Measurements from ENCODE around the gene NUDT9.
A peak's percentile ranks its signal among the peaks of the same experiment; 100 is the strongest.
"Not testable (repeated sequence)": the region's sequence is repeated elsewhere in the genome, so short reads cannot be mapped to it uniquely, and the experiment has no call there.

Gene NUDT9

DNA sequence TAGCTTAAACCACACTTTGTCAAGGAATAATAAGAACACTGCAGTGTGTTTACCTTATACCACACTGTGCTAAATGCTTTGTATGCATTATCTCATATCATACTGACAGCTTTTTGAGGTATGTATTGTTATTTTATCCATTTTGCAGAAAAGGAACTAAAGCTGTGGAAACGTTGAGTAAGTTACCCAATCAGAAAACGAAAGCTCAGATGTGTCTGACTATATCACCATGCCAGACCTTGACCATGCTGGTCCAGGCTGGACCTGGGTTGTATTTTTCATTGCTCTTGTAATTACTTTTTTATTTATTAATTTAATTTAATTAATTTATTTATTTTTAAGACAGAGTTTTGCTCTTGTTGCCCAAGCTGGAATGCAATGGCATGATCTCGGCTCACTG, 33.5 kb upstream of the NUDT9 start:
- DNase-seq (ENCODE audit: low spot score), result no peak
- Histone ChIP-seq H3K4me3 (peak overlapping the region; percentile 77), H3K27ac (no peak overlapping the region)
- TF ChIP-seq, protein P1, sequence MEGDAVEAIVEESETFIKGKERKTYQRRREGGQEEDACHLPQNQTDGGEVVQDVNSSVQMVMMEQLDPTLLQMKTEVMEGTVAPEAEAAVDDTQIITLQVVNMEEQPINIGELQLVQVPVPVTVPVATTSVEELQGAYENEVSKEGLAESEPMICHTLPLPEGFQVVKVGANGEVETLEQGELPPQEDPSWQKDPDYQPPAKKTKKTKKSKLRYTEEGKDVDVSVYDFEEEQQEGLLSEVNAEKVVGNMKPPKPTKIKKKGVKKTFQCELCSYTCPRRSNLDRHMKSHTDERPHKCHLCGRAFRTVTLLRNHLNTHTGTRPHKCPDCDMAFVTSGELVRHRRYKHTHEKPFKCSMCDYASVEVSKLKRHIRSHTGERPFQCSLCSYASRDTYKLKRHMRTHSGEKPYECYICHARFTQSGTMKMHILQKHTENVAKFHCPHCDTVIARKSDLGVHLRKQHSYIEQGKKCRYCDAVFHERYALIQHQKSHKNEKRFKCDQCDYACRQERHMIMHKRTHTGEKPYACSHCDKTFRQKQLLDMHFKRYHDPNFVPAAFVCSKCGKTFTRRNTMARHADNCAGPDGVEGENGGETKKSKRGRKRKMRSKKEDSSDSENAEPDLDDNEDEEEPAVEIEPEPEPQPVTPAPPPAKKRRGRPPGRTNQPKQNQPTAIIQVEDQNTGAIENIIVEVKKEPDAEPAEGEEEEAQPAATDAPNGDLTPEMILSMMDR (IDR thresholded peaks at IDR 0.05), result no peak

DNA sequence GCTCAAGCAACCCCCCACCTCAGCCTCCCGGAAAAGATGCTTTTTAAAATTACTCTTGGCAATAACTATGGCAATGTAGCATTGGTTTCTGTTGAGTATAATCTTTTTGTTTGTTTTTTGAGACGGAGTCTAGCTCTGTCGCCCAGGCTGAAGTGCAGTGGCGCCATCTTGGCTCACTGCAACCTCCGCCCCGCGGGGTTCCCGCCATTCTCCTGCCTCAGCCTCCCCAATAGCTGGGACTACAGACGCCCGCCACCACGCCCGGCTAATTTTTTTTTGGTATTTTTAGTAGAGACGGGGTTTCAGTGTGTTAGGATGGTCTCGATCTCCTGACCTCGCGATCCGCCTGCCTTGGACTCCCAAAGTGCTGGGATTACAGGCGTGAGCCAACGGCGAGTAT, 32.3 kb upstream of the NUDT9 start:
- not testable (repeated sequence) for DNase-seq (ENCODE audit: low spot score)
- Histone ChIP-seq H3K4me3 (peak overlapping the region; percentile 77), H3K27ac (peak overlapping the region in 1 of 2 donors; percentile 90)

DNA sequence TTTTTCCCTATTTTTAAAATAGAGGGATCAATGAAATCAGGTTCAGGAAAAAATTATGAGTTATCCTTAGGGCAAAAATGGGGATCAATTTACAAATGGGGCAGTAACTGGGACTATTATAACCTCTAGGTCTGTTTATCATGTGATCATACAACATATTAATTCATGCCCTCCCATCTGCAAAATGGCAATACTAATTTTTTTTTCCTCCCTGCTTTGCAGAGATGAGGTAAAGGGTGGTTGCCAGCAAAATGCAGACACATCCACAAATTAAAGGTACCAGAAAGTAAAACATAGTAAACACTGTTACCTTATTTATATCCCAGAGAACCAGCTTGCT, 31.9 kb upstream of the NUDT9 start:
- TF ChIP-seq, protein P1 (IDR thresholded peaks at IDR 0.05), result no peak
- no peak for DNase-seq (ENCODE audit: low spot score)
- Histone ChIP-seq H3K4me3 (peak overlapping the region; percentile 77), H3K27ac (peak overlapping the region; percentile 70 to 90)

DNA sequence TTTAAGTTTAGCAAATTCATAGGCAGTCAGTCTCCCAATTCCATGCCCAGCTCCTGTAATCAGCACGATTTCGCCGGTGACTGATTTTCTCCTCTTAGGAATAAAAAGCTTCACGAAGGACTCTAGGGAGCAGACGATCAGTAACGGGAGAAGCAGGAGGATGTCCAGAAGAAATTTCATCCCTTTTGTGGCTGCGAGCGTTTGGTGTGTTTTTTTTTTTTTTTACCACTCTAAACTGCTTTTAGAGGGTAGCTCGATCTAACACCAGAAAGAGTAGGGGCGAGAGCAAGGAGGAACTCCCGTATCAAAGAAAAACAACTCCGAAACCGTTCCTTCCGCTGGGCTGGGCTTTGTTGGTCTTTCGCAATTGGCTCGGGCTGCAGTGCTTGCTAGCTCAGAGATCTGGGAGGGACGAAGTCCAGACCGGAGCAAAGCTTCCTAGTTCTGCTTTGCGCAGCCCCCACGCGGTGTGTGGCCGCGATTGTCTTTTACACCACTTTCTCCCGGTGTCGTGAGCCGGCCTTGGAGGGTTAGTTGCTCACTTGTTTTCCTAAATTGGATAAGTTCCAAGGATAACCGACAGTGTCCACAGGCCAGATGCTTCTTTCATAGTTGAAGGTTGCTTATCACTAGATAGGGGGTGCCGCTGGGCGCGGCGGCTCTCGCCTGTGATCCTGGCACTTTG, 31.3 kb upstream of the NUDT9 start, which contains the start of gene HSD17B11:
Gene HSD17B11 (minus strand): TSS at position 298 of the 685 bp plus-strand sequence. CDS start 118 bp downstream, at position 180.
- peak within 1 kb of the TSS; percentile 70 to 90 for H3K27ac ChIP-seq
- DNase-seq (ENCODE audit: low spot score), result peak; percentile 94
- peak within 1 kb of the TSS; percentile 77 for H3K4me3 ChIP-seq
- TF ChIP-seq, protein P1 (IDR thresholded peaks at IDR 0.05), result no peak

DNA sequence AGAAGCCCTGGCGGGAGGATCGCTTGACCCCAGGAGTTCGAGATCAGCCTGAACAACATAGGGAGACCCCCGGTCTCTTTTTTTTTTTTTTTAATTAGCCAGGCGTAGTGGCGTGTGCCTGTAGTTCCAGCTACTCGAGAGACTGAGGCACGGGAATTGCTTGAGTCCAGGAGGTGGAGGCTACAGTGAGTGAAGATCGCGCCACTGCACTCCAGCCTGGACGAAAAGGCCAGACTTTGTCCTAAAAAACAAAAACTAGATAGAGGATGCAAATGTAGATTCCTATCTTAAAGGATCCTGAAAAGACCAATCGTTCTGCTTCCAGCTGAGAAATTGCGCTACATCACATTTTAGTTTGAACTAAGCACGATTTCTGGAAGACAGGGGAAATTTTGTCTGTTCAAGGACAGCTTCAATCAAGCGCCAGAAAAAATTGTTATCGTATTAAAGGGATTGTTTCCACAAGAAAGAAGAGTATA, 30.8 kb upstream of the NUDT9 start:
- Histone ChIP-seq H3K27ac (peak overlapping the region; percentile 70 to 90), H3K4me3 (peak overlapping the region; percentile 77)
- no peak for DNase-seq (ENCODE audit: low spot score)
- TF ChIP-seq, protein P1 (IDR thresholded peaks at IDR 0.05), result no peak

DNA sequence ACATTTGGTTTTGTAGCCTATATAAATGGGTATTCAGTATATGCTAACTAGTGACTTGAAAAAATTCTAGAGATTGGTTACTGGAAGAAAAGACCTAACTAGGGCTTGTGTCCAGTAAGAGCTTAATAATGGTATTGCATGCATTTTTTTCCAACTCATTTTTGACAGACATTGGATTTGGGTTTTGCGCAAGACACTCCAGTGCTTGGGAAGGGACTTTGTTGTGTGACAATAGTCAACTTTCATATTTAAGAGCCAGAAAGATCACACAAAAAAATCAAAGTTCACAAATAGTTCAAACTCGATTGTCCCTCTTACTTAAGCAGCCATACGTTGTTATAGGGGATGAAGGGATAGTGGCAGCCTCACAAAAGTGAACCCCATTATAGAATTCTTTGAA, 30.2 kb upstream of the NUDT9 start:
- TF ChIP-seq, protein P1 (IDR thresholded peaks at IDR 0.05), result no peak
- no peak overlapping the region for H3K27ac ChIP-seq
- peak overlapping the region; percentile 77 for H3K4me3 ChIP-seq
- no peak for DNase-seq (ENCODE audit: low spot score)

DNA sequence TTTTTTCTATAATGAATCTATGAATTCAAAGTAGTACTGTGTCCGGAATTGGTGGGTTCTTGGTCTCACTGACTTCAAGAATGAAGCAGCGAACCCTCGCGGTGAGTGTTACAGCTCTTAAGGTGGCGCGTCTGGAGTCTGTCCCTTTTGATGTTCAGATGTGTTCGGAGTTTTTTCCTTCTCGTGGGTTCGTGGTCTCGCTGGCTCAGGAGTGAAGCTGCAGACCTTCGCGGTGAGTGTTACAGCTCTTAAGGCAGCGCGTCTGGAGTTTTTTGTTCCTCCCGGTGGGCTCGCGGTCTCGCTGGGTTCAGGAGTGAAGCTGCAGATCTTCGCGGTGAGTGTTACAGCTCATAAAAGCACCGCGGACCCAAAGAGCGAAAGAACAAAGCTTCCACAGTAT, 27.3 kb upstream of the NUDT9 start:
- not testable (repeated sequence) for H3K27ac ChIP-seq; DNase-seq (ENCODE audit: low spot score); H3K4me3 ChIP-seq

DNA sequence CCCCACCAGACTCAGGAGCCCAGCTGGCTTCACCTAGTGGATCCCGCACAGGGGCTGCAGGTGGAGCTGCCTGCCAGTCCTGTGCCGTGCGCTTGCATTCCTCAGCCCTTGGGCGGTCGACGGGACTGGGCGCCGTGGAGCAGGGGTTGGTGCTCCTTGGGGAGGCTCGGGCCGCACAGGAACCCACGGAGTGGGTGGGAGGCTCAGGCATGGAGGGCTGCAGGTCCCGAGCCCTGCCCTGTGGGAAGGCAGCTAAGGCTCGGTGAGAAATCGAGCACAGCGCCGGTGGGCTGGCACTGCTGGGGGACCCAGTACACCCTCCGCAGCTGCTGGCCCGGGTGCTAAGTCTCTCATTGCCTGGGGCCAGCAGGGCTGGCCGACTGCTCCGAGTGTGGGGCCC, 26.5 kb upstream of the NUDT9 start:
- DNase-seq (ENCODE audit: low spot score); H3K4me3 ChIP-seq; H3K27ac ChIP-seq: not testable (repeated sequence)
